Measurements from ENCODE around the gene RANBP10. TPM values are rescaled to one million over a fixed set of nuclear protein-coding genes. Genes with fewer than 3 reads are reported as not detected.

Gene RANBP10
- total and polyA plus RNA-seq, 7 donors = 4.2 to 15.5 (median 7.5) TPM

GRCh38 chr16:67674851-67675578 lies 131.3 kb downstream of the RANBP10 start:
- DNase-seq = no peak
- peak overlapping the region; percentile 58 to 72 (median 70) for H3K27ac ChIP-seq
- WGBS, 2 donors = 47 to 92% methylated on average over 28 of the region's 28 CpGs

GRCh38 chr16:67673712-67674580 lies 132.4 kb downstream of the RANBP10 start:
- TF ChIP-seq CTCF (IDR thresholded peaks at IDR 0.05) = no peak
- TF ChIP-seq EP300 (IDR thresholded peaks at IDR 0.05) = no peak
- TF ChIP-seq POLR2AphosphoS5 (IDR thresholded peaks at IDR 0.05) = peak in 2 of 4 donors; percentile 26 to 39
- H3K4me3 ChIP-seq = no peak overlapping the region
- DNase-seq = peak; percentile 84
- 26 to 50% methylated on average over 21 of the region's 21 CpGs for WGBS, 2 donors
- peaks cover 0 to 32% (median 28%) of the 10 kb centered on the region in 4 donors for H3K4me1 ChIP-seq
- peak overlapping the region; percentile 58 to 72 (median 70) for H3K27ac ChIP-seq
- intact Hi-C loops (cut with DNase I) = loop anchor here (2.0 to 5.0 kb wide), 2 partner anchors 45 to 143 kb away; partner anchors contain the start of gene GFOD2
- H3K27me3 ChIP-seq = no peaks in the 10 kb centered on the region
- H3K9me3 ChIP-seq = no peaks in the 10 kb centered on the region
- no peaks in the 10 kb centered on the region for H3K36me3 ChIP-seq

More at GRCh38 chr16:67674851-67675578, 131.3 kb downstream of the RANBP10 start:
- H3K36me3 ChIP-seq = no peaks in the 10 kb centered on the region
- intact Hi-C loops (cut with DNase I) = loop anchor here (5.0 kb wide), 1 partner anchor 142 kb away; no protein-coding TSS in a partner anchor
- no peaks in the 10 kb centered on the region for H3K9me3 ChIP-seq
- no peak overlapping the region for H3K4me3 ChIP-seq
- H3K27me3 ChIP-seq = no peaks in the 10 kb centered on the region
- H3K4me1 ChIP-seq = peaks cover 0 to 33% (median 29%) of the 10 kb centered on the region in 4 donors
- TF ChIP-seq CTCF (IDR thresholded peaks at IDR 0.05) = no peak
- TF ChIP-seq EP300 (IDR thresholded peaks at IDR 0.05) = no peak
- no peak for TF ChIP-seq POLR2A (IDR thresholded peaks at IDR 0.05)
- no peak for TF ChIP-seq POLR2AphosphoS5 (IDR thresholded peaks at IDR 0.05)

Small RNA genes within 50 kb of the gene (small RNA-seq; reads per million reads assigned to genes)
- gene AC040162.2 = 0 reads per million in 3 donors

Other genes starting within 250 kb of the RANBP10 start
- 10 to 100 TPM; 29.2 to 45.7 (median 35.8) TPM for gene CTCF, start 244.0 kb downstream of the RANBP10 start, total RNA-seq
- gene CTCF, start 244.0 kb downstream of the RANBP10 start, polyA plus RNA-seq = 10 to 100 TPM; 25.8 to 28.8 (median 27.5) TPM
- 1 to 10 TPM in 1 of 4 donors, under 1 TPM in 3; 0.36 to 1.5 (median 0.75) TPM for gene CARMIL2, start 161.4 kb downstream of the RANBP10 start, total RNA-seq
- 10 to 100 TPM in 1 of 3 donors, under 1 TPM in 1, not detected in 1; 0.23 to 20.7 TPM for gene CARMIL2, start 161.4 kb downstream of the RANBP10 start, polyA plus RNA-seq
- gene ACD, start 146.3 kb downstream of the RANBP10 start, total RNA-seq = 10 to 100 TPM; 13.9 to 20.6 (median 18.7) TPM
- 10 to 100 TPM in 1 of 3 donors, 1 to 10 TPM in 2; 7.4 to 19.3 (median 9.6) TPM for gene ACD, start 146.3 kb downstream of the RANBP10 start, polyA plus RNA-seq
- 10 to 100 TPM; 12.8 to 16.6 (median 14.0) TPM for gene PARD6A, start 145.6 kb downstream of the RANBP10 start, total RNA-seq
- 1 to 10 TPM; 4.2 to 8.3 (median 4.4) TPM for gene PARD6A, start 145.6 kb downstream of the RANBP10 start, polyA plus RNA-seq
- gene ENKD1, start 139.8 kb downstream of the RANBP10 start, total RNA-seq = 10 to 100 TPM; 21.0 to 27.0 (median 23.2) TPM
- 10 to 100 TPM in 1 of 3 donors, 1 to 10 TPM in 2; 6.9 to 16.2 (median 9.0) TPM for gene ENKD1, start 139.8 kb downstream of the RANBP10 start, polyA plus RNA-seq
- gene C16orf86, start 139.7 kb downstream of the RANBP10 start, total RNA-seq = 10 to 100 TPM in 3 of 4 donors, 1 to 10 TPM in 1; 8.6 to 26.1 (median 21.9) TPM
- 1 to 10 TPM in 2 of 3 donors, under 1 TPM in 1; 0.46 to 5.0 (median 1.8) TPM for gene C16orf86, start 139.7 kb downstream of the RANBP10 start, polyA plus RNA-seq
- 10 to 100 TPM in 2 of 4 donors, 1 to 10 TPM in 2; 8.1 to 19.1 (median 11.1) TPM for gene GFOD2, start 87.2 kb downstream of the RANBP10 start, total RNA-seq
- gene GFOD2, start 87.2 kb downstream of the RANBP10 start, polyA plus RNA-seq = 10 to 100 TPM; 13.8 to 19.5 (median 15.5) TPM
- 1 to 10 TPM; 1.1 to 2.9 (median 1.8) TPM for gene TSNAXIP1, start 329 bp upstream of the RANBP10 start, total RNA-seq
- under 1 TPM in 2 of 3 donors, not detected in 1; 0.60 to 0.92 TPM for gene TSNAXIP1, start 329 bp upstream of the RANBP10 start, polyA plus RNA-seq
- gene THAP11, start 35.8 kb upstream of the RANBP10 start, total RNA-seq = 10 to 100 TPM; 63.9 to 85.6 (median 75.2) TPM
- gene THAP11, start 35.8 kb upstream of the RANBP10 start, polyA plus RNA-seq = 10 to 100 TPM; 16.2 to 23.4 (median 20.8) TPM
- 100 to 1,000 TPM in 1 of 4 donors, 10 to 100 TPM in 3; 50.8 to 106 (median 85.4) TPM for gene NUTF2, start 40.4 kb upstream of the RANBP10 start, total RNA-seq
- gene NUTF2, start 40.4 kb upstream of the RANBP10 start, polyA plus RNA-seq = 100 to 1,000 TPM in 1 of 3 donors, 10 to 100 TPM in 2; 93.8 to 115 (median 99.7) TPM
- gene CENPT, start 41.1 kb upstream of the RANBP10 start, total RNA-seq = 10 to 100 TPM; 27.5 to 53.7 (median 41.8) TPM
- gene CENPT, start 41.1 kb upstream of the RANBP10 start, polyA plus RNA-seq = 10 to 100 TPM in 2 of 3 donors, 1 to 10 TPM in 1; 9.6 to 38.3 (median 19.0) TPM
- 10 to 100 TPM; 24.5 to 42.4 (median 32.2) TPM for gene EDC4, start 66.5 kb upstream of the RANBP10 start, total RNA-seq
- gene EDC4, start 66.5 kb upstream of the RANBP10 start, polyA plus RNA-seq = 10 to 100 TPM; 28.8 to 48.9 (median 42.3) TPM
- not detected for gene NRN1L, start 78.3 kb upstream of the RANBP10 start, total RNA-seq
- gene NRN1L, start 78.3 kb upstream of the RANBP10 start, polyA plus RNA-seq = 1 to 10 TPM in 1 of 3 donors, not detected in 2; 1.1 TPM
- gene PSKH1, start 86.7 kb upstream of the RANBP10 start, total RNA-seq = 10 to 100 TPM; 13.9 to 20.8 (median 17.2) TPM
- gene PSKH1, start 86.7 kb upstream of the RANBP10 start, polyA plus RNA-seq = 10 to 100 TPM; 22.2 to 29.2 (median 26.8) TPM
- 1 to 10 TPM in 1 of 4 donors, under 1 TPM in 2, not detected in 1; 0.71 to 1.7 (median 0.82) TPM for gene CTRL, start 125.3 kb upstream of the RANBP10 start, total RNA-seq
- gene CTRL, start 125.3 kb upstream of the RANBP10 start, polyA plus RNA-seq = 1 to 10 TPM in 1 of 3 donors, not detected in 2; 2.1 TPM
- gene PSMB10, start 130.3 kb upstream of the RANBP10 start, total RNA-seq = 10 to 100 TPM; 37.1 to 61.0 (median 42.5) TPM
- 100 to 1,000 TPM; 170 to 200 (median 183) TPM for gene PSMB10, start 130.3 kb upstream of the RANBP10 start, polyA plus RNA-seq
- 10 to 100 TPM; 10.4 to 31.0 (median 15.2) TPM for gene LCAT, start 137.6 kb upstream of the RANBP10 start, total RNA-seq
- 1 to 10 TPM in 2 of 3 donors, under 1 TPM in 1; 0.60 to 5.5 (median 1.6) TPM for gene LCAT, start 137.6 kb upstream of the RANBP10 start, polyA plus RNA-seq
- gene SLC12A4, start 162.1 kb upstream of the RANBP10 start, total RNA-seq = 10 to 100 TPM; 27.6 to 77.0 (median 45.6) TPM
- 10 to 100 TPM in 1 of 3 donors, 1 to 10 TPM in 2; 3.0 to 13.3 (median 3.2) TPM for gene SLC12A4, start 162.1 kb upstream of the RANBP10 start, polyA plus RNA-seq
- under 1 TPM in 1 of 4 donors, not detected in 3; 0.27 TPM for gene DPEP3, start 173.9 kb upstream of the RANBP10 start, total RNA-seq
- under 1 TPM in 2 of 3 donors, not detected in 1; 0.09 to 0.46 TPM for gene DPEP3, start 173.9 kb upstream of the RANBP10 start, polyA plus RNA-seq
- gene DPEP2, start 192.9 kb upstream of the RANBP10 start, total RNA-seq = 1 to 10 TPM; 2.1 to 3.9 (median 3.1) TPM
- gene DPEP2, start 192.9 kb upstream of the RANBP10 start, polyA plus RNA-seq = 10 to 100 TPM in 1 of 3 donors, 1 to 10 TPM in 1, under 1 TPM in 1; 0.69 to 11.9 (median 1.2) TPM
- not detected for gene DPEP2NB, start 209.4 kb upstream of the RANBP10 start, total RNA-seq
- not detected for gene DPEP2NB, start 209.4 kb upstream of the RANBP10 start, polyA plus RNA-seq
- gene DDX28, start 216.7 kb upstream of the RANBP10 start, total RNA-seq = 1 to 10 TPM; 5.0 to 6.9 (median 5.8) TPM
- gene DDX28, start 216.7 kb upstream of the RANBP10 start, polyA plus RNA-seq = 10 to 100 TPM in 1 of 3 donors, 1 to 10 TPM in 2; 3.0 to 12.8 (median 5.1) TPM
- gene DUS2, start 216.7 kb upstream of the RANBP10 start, total RNA-seq = 1 to 10 TPM; 3.6 to 7.3 (median 5.3) TPM
- gene DUS2, start 216.7 kb upstream of the RANBP10 start, polyA plus RNA-seq = 10 to 100 TPM in 1 of 3 donors, 1 to 10 TPM in 2; 6.6 to 17.3 (median 7.4) TPM